Right ventricle myocardium inferior (tissue), 1 donor: ENCODE data around the gene ELFN1. TPM values are rescaled to one million over a fixed set of nuclear protein-coding genes. Genes with fewer than 3 reads are reported as not detected.

Experiments
- ATAC-seq: fragments of 200-7000 bp; cut with Tn5 transposase; one replicate; pipeline ENCODE4 v1.9.1; 2020; ENCODE audit warnings: mild to moderate bottlenecking, moderate library complexity
- DNase-seq: peaks from one replicate; pipeline ENCODE4 v3.0.0; 2021; ENCODE audit errors: missing footprints
- intact Hi-C: fragments of 100-400 bp; cut with DNase I; formaldehyde crosslinking; loops from one replicate; pipeline ENCODE4 v1.11.0; 2022
- total RNA-seq: library from RNA; stranded (reverse); fragmentation: NEBNext Ultra II Directional; extraction: Animal tissue kit (Norgen Biotek cat#: 25700); gene quantifications from one replicate; pipeline ENCODE4 v1.2.1, GENCODE V29; 2021
- donor health status: DM: no; HTN: yes; CAD: no; lungs with severe emphysema.

The ELFN1 gene
- total RNA-seq, 1 donor from 2014 or later = 10.7 TPM

GRCh38 chr7:1727812-1728570 is 57.9 kb downstream of the ELFN1 start:
- no peak for ATAC-seq
- intact Hi-C loops = no loop called here
- DNase-seq = no peak

DNA sequence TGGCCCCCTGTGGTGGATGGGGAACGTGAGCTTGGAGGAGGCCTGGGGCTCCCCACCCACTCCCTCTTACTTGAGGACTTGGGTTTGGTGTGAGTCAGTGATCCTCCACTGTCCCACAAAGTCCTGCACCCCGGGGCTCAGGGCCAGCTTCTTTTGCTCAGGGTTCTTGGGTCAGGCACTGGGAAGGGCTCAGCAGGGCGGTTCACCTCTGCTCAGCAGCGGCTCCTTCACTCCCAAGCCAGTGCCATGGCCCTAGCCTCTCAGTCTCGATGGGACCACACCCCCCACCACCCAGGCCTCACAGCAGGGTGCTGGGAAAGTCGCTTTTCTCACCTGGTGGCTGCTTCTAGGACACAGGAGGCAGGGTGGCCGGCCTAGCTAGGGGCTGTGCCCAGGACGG is 59.1 kb downstream of the ELFN1 start:
- intact Hi-C loops = no loop called here
- no peak for ATAC-seq
- no peak for DNase-seq

DNA sequence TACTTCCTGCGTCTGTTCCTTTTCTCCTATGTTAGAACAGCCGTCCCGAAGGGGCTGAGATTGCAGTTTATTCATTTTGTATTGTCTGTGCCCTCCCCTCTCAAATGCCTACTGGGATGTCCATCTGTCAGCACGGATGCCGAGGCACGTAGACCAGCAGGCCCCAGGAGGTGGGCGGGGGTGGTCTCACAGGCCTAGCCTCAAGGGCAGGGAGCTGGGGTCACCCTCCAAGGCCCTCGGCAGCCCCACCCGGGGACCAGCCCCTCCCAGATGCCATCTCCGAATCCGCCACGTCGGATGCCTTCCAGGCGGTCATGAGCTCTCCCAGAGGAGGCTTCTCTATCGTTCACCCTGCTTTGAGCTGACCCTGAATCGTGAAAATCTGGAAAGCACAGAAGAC is 59.7 kb downstream of the ELFN1 start:
- DNase-seq = no peak
- intact Hi-C loops = no loop called here
- ATAC-seq = no peak

DNA sequence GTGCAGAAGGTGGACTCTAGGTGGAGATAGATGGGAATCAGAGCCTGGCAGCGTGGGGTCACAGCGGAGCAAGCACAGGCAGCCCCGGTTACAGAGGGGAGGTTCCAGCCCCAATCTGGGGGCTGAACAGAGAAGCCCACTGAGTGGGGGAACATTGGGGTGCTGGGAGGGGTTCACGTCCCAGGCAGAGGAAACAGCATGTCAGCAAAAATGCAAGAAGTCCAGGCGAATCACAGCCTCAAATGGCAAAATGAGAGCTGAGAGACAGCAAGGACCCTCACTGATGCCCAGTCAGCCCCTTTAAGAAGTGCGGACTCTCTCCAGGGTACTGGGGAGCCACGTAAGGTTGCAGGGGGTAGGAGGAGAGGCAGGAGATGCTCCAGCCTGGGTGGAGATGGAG is 62.0 kb downstream of the ELFN1 start:
- ATAC-seq = no peak
- intact Hi-C loops = no loop called here
- no peak for DNase-seq

DNA sequence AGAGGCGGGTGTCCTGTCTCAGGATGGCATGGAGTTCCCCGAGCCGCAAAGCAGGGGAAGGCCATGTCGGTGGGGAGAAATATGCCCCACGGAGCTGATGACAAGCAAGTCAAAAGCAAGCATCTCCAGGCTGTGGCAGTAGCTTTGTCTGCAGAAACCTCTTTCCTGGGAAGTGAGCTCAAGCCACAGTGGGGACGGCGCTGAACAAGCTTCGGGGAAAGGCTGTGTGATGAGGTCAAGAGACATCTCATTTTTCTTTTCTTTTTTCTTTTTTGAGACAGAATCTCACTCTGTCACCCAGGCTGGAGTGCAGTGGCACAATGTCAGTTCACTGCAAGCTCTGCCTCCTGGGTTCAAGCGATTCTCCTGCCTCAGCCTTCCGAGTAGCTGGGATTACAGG is 62.6 kb downstream of the ELFN1 start:
- no peak for ATAC-seq

DNA sequence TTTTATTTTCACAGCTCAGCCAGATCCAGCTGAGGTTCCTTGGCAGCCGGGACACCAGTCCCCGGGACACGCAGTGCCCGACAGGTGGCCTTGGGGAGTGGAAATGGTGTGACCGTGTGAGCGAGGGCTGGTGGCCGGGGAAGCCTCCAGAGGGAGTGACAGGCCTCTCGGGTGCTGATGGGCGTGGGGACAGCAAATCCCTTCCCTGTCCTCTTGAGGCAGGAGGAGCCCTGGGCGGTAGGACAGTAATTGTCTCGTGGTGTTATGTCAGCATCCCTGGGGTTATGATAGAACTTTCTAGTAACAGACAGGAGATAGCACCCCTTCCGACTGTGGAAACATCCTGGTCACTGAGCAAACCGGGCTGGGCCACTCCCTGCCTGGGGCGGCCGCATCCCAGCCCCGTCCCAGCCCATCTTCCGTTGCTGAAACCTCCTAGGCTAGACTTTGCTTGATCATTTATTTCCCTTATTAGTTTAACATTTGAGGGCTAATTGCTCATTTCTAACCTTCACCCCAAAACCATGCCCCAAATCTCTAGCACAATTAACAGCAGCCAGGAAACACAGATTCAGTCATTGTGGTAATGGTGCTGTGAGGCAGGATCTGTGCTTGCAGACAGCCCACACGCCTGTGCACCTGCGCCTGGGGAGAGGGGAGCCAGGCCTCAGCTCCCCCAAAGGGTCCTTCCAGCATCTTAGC is 63.3 kb downstream of the ELFN1 start:
- intact Hi-C loops = no loop called here
- DNase-seq (no peak), ATAC-seq (peak; percentile 61)

More for the DNA sequence above, 62.6 kb downstream of the ELFN1 start:
- no peak for DNase-seq
- intact Hi-C loops = no loop called here

DNA sequence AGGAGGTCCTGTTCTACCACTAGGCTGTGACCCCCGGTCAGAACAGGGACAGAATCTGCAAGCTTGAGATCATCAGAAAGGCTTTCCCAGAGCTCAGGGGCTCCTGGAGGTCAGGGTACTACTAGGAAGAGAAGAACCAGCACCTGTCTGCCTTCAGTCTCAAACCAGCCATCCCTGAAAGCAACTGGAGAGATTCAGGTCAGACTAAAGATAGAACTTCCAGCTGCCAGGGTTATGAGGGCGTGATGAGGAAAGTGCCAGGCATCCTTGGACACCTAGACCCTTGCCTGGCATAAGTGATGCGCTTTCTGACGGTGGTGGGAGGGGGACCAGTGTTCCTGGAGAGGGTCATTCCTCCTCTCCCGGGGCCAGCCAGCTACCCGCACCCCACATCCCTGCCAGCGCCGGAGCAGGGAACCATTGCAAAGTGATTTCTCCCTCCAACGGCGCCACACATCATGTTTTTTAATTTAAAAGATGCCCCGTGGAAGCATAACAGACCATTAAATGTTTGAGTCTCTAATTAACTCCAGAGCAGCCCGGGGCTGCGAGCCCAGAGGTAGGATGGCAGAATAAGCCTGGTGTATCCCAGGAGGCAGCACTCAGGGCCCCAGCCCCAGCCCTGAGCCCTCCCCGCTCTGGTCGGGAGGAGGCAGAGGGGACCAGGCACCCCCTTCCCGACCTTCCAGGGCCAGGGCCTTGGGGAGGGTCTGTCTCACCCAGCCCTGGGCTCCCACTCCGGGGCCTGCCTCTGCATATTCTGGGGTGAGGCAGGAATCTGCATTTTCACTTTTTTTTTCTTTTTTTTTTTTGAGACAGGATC is 64.0 kb downstream of the ELFN1 start:
- intact Hi-C loops = no loop called here
- ATAC-seq (no peak), DNase-seq (no peak)

DNA sequence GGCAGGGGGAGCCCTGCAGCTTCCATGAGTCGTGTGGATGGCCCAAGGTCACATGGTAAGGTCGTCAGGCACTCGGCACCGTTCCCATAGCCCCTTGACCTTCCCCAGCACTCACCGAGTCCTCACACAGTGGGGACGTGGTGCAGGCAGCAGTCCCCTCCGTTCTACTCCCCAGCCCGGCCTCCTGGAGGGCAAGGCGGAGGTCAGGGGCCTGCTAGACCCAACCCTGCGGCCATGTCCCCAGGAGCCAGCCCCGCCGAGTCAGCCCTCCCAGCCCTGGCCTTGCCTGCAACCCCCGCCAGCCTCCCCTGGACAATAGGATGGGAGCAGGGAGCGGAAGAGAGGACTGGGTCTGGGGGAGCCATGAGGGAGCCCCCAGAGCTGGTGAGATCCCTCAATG is 65.2 kb downstream of the ELFN1 start:
- no peak for DNase-seq
- intact Hi-C loops = no loop called here
- ATAC-seq = no peak

DNA sequence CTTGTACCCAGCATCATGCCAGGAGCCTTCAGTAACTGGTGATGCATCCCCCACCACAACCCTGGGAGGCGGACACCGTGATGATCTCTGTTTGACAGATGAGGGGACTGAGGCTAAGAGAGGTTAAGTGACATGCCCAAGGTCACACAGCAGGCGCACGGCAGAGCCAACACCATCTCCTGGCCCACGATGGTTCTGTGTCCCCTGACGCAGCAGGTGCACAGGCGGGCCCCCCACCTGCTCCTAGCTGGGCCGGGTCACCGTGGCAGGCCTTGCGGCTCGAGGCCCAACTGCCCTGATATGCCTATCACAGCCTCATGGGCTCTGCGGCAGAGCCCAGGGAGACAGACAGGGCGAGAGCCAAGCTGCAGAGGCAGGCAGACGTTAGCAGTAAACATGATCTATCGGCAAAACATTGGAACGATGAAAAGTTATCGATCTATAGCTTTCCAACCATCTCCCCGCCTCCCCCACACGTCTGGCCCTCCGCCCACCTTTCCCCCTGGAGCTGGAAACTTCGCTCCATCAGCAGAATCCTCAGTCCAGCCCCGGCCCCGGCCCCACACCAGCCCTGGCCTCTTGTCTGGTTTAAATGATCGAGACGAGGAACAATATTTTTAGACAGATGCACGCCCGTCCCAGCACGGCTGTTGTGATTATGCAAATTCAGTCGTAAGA is 65.9 kb downstream of the ELFN1 start:
- ATAC-seq = no peak
- intact Hi-C loops = no loop called here
- no peak for DNase-seq

GRCh38 chr7:1736484-1736817 is 66.4 kb downstream of the ELFN1 start:
- ATAC-seq (no peak), DNase-seq (no peak)
- intact Hi-C loops = no loop called here

DNA sequence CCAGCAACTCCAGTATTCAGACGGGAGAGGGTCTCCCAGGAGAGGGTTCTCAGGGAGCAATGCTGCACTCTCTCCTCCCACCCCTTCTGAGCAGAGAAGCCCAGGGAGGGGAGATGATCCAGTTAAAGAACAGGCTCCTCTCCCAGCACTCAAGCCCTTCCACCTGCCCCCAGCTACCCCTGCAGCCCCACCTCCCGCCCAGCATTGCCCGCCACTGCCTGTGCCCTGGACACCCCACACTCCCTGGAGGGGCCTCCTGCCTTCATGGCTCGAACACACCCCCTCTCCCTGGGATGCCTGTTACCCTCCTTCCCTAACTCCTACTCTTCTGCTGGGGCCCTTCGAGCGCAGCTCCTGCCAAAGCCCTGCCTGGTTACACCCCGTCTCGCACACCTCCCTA is 66.8 kb downstream of the ELFN1 start:
- no peak for ATAC-seq
- intact Hi-C loops = no loop called here
- no peak for DNase-seq

DNA sequence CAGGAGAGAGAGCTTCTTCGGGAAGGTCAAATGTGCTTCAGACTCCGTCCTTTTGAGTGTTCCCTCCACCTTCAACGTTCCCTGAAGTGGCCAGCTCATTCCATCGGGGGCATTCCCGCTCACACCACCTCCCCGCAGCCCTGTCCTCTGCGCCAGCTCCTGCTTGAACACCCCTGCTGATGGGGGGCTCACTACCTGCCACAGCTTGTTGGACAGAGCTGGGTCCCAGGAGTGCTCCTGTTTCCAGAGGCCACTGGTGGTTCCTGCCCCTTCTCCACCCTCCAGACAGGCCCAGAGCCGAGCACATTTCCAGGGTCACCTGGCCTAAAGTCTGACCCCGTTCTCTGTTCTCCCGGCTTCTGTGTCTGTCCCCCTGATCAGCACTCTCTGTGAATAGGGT is 67.4 kb downstream of the ELFN1 start:
- intact Hi-C loops = no loop called here
- no peak for ATAC-seq
- no peak for DNase-seq

- intact Hi-C loops = no loop called here
- ATAC-seq = no peak
- no peak for DNase-seq
These were observed 67.9 kb downstream of the ELFN1 start for GRCh38 chr7:1737956-1738355.

- DNase-seq (no peak), ATAC-seq (no peak)
- intact Hi-C loops = no loop called here
These were observed 68.4 kb downstream of the ELFN1 start for GRCh38 chr7:1738511-1738910.

- DNase-seq (no peak), ATAC-seq (no peak)
- intact Hi-C loops = no loop called here
These were observed 68.9 kb downstream of the ELFN1 start for GRCh38 chr7:1738956-1739355.

DNA sequence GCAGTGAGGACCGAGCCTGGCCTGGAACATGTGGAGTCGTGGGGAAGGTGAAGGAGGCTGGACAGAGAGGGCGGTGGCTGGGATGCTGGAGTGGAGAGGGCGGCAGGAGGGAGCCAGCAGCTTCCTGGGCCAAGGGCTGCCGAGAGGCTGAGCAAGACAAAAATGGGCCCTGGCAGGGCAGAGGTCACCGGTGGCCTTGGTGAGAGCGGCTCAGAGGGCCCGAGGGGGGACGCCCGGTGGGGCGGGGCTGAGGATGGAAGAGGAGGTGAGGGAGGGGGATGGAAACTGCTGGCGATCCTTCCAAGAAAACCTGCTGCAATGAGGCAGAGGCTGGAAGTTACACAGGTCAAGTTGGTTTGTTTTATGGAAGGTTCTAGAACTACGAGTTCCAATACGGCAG is 69.5 kb downstream of the ELFN1 start:
- ATAC-seq (no peak), DNase-seq (no peak)
- intact Hi-C loops = no loop called here

DNA sequence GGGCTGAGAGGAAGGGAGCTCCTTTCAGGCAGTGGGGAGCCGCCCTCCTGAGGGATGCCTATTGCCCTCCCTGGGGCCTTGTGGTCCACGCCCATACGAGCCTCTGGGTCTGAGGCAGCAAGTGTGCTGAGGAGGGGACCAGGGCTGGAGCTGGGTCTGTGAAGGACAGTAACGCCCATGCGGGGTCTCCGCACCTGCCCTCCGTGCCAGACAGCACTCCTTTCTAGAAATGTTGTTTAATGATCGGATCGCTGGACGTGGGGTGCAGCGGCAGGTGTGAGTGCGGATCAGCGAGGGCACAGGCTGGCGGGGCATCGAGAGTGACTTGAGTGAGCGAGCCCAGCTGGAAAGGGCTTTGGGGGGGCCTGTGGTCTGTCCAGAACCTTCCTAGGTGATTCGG is 70.1 kb downstream of the ELFN1 start:
- intact Hi-C loops = loop anchor here (5.0 kb wide), 1 partner anchor 73 kb away; no protein-coding TSS in a partner anchor
- DNase-seq (no peak), ATAC-seq (no peak)

DNA sequence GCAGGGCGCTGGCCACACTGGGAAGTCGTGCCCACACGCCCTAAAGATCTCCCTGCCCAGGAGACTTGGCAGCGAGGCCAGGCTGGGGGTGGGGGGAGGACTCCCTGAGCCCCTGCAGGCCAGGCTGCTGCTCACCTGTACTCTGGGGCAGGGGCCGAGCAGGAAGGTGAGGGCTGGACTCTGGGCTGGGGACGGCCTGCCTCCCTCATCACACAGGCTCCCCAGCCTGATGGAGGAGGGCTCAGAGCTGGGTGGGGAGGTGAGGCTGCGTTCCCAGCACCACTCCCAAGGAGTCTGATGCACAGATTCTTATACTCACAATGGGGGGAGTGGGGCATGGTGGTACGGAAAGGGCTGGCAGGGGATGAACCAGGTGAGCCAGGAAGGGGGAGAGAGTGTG is 71.2 kb downstream of the ELFN1 start:
- ATAC-seq (no peak), DNase-seq (no peak)
- intact Hi-C loops = loop anchor here (5.0 kb wide), 1 partner anchor 74 kb away; no protein-coding TSS in a partner anchor
